Measurements from ENCODE around the gene CELSR1.

Gene CELSR1

GRCh38 chr22:46346680-46347405 lies 190.6 kb downstream of the CELSR1 start:
- no peak for DNase-seq

- no peak for DNase-seq
These were observed 196.7 kb downstream of the CELSR1 start for GRCh38 chr22:46340676-46341075.

GRCh38 chr22:46339956-46340355 lies 197.5 kb downstream of the CELSR1 start:
- DNase-seq = no peak

GRCh38 chr22:46338636-46339035 lies 198.8 kb downstream of the CELSR1 start:
- DNase-seq = no peak

- no peak for DNase-seq
These were observed 199.6 kb downstream of the CELSR1 start for GRCh38 chr22:46337870-46338269.

- no peak for DNase-seq
These were observed 201.0 kb downstream of the CELSR1 start for GRCh38 chr22:46336119-46337078.

- DNase-seq = peak; percentile 71
These were observed 202.0 kb downstream of the CELSR1 start, which contains the start of gene TRMU for GRCh38 chr22:46335201-46336118. TRMU (plus strand) TSS chr22:46335714; CDS start chr22:46335765, 51 bp downstream.

GRCh38 chr22:46331496-46331895 lies 205.9 kb downstream of the CELSR1 start:
- no peak for DNase-seq

- DNase-seq = no peak
These were observed 207.0 kb downstream of the CELSR1 start for GRCh38 chr22:46330426-46330825.

- DNase-seq = no peak
These were observed 207.8 kb downstream of the CELSR1 start for GRCh38 chr22:46329616-46330015.

GRCh38 chr22:46328797-46329196 lies 208.6 kb downstream of the CELSR1 start:
- no peak for DNase-seq

- no peak for DNase-seq
These were observed 209.5 kb downstream of the CELSR1 start for GRCh38 chr22:46327691-46328465.

- DNase-seq = no peak
These were observed 211.2 kb downstream of the CELSR1 start for GRCh38 chr22:46326066-46326680.

GRCh38 chr22:46323162-46323561 lies 214.3 kb downstream of the CELSR1 start:
- no peak for DNase-seq

GRCh38 chr22:46322711-46323110 lies 214.7 kb downstream of the CELSR1 start:
- DNase-seq = no peak

GRCh38 chr22:46320716-46321386 lies 216.6 kb downstream of the CELSR1 start:
- no peak for DNase-seq

GRCh38 chr22:46320166-46320710 lies 217.2 kb downstream of the CELSR1 start:
- no peak for DNase-seq

GRCh38 chr22:46319319-46319718 lies 218.1 kb downstream of the CELSR1 start:
- DNase-seq = no peak

- no peak for DNase-seq
These were observed 218.8 kb downstream of the CELSR1 start for GRCh38 chr22:46318576-46318975.

- no peak for DNase-seq
These were observed 219.8 kb downstream of the CELSR1 start for GRCh38 chr22:46317646-46318045.
